NCI-H1436 treated with DMSO at 0.1 percent for 48 hours (cell line): Measurements from ENCODE around the gene MMEL1.
"Not testable (repeated sequence)": the region's sequence is repeated elsewhere in the genome, so short reads cannot be mapped to it uniquely, and the experiment has no call there.

Source experiments
- DNase-seq: peaks from one replicate; lab custom pipeline; 2025; lab: John Stamatoyannopoulos, UW

MMEL1 gene

DNA sequence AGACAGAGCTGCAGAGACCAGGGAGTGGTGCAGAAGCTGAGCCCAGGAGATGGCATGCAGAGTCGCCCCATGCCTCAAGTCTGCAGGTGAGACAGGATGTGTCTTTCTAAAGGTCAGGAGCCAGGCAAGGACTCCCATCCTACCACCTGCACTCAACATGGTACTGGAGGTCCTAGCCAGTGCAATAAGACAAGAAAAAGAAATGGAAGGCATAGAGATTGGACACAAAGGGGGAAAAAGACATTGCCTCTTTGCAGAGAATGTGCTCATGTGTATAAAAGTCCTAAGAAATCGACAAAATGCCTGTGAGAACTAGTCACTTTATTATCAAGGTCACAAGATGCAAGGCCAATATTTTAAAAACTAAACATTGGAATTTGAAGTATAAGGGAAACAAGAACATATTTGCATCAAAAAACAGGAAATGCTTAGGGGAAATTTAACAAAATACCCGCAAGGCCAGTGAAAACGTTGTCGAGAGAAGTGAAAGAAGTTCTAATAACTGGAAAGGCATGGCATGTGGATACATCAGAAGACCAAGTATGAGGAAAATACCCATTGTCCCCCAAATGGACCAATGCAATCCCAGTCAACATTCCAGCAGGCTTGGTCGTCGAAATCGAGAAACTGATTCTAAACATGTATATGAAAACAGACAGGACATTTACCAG lies 59.4 kb downstream of the MMEL1 start:
- DNase-seq, result no peak

DNA sequence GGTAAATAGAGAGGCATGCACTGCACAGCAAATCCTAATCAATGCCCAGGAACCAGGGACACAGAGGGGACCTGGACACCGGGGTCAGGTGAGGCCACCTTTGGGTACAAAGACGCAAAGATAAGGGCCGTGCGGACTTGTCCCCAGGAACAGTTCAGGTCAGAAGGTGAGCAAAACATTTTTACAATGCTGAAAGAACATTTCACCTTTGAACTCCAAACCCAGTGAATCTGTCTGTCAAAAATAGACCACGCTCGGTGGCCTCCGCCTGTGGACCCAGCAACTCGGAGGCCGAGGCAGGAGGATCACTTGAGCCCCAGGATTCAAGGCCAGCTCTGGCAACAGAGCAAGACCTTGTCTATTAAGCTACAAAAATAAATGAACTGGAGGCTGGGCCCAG lies 61.5 kb downstream of the MMEL1 start:
- DNase-seq, result no peak

DNA sequence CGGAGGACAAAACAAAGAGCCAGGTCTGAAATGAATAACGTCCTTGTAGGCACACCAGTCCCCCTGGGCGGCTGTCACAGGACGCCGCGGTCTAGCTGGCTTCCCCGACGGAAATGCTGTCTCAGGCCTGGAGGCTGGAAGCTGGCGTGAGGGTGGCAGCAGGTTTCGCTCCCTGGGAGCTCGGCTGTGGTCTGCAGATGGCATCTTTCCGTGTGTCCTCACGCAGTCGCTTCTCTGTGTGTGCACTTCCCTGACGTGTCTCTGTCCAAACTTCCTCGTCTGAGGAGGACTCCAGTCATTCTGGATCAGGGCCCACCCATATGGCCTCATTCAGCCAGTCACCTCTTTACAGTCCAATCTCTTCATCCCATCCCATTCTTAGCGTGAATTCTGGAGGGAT lies 62.5 kb downstream of the MMEL1 start:
- no peak for DNase-seq

DNA sequence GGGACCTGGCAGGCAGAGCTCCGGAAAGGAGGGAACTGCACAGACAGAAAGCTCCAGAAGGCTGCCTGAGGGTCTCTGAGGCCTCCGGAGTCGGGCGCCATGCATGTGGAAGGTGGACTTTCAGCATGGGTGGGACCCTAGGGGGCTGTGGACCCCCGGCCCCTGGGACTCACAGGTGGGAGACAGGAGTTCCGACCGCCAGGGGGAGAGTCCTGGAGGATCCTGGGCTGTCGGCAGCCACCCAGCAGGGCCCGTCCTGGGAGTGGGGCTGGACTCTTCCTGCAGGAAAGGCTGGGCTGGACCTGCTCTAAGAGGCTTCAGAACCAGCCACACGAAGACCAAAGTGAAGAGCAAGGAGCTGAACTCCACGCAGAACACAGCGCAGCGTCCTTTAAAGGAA lies 63.1 kb downstream of the MMEL1 start:
- not testable (repeated sequence) for DNase-seq

DNA sequence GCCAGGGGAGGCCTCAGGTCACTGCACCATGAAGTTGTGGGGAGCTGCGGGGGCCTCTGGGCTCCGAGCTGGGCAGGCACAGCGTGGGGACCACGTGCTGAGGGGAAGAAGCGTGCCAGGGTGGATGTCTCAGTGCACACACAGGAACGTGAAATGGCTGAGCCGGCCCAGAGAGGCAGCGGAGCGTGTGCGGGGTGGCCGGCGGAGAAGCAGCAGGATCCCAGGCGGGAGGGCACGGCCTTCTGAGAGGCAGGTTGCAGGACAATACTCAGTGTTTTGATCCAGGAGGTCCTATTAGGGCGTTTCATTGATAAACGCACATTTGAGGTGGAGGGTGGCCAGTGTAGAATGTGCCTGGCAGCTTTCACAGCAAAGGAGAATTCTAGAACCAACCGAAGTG lies 63.8 kb downstream of the MMEL1 start:
- no peak for DNase-seq

DNA sequence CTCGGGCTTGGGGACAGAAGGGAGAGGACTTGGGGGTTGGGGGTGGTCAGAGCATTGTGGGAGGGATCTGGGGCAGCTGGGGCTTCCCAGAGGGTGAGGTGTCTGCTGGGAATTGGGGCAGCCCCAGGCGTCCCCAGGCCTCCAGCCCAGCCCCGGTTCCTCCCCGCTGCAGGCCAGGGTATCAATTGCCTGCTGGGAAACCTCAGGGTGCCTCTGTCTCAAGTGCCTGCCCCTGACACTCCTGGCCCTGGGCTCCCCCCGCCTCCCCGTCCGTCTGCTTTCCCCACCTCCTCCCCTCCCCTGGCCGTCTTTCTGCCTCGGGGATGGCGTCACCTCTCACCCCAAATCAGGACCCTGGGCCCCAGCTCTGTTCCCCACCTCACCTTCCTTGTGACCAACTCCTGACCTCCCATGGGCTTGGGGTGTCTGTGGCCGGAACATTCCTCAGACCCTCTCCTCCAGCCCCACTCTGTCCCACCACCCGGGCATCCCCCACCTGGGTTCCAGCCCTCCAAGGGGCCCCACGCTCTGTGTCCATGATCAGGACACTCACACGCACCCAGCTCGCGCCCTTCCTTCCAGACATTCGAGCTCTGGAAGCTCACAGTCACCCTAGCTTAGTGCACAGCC lies 64.5 kb downstream of the MMEL1 start:
- not testable (repeated sequence) for DNase-seq

DNA sequence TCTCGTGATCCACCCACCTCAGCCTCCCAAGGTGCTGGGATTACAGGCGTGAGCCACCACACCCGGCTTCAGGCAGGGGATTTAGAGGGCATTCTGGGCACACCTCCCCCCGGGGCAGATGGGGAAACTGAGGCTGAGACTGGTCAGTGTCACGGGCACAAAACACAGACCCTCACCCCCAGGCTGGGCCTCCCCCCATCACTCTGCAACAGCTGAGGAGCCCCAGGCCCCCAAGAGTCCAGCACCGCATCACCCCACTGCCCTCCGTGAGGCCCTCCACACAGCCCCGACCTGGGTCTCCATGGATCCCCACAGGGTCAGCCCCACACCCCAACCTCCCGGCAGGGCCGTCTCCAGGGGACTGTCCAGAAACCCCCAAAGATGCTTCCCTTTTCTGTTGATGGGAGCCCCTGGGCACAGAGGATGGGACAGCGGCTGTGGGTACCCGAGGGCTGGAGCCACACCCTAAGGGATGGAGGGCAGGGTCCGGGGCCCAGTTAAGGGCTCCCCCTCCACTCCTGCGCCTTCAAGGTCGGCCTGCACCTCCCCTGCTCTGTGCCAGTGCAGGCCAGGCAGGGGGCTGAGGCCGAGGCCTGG lies 65.6 kb downstream of the MMEL1 start:
- no peak for DNase-seq

DNA sequence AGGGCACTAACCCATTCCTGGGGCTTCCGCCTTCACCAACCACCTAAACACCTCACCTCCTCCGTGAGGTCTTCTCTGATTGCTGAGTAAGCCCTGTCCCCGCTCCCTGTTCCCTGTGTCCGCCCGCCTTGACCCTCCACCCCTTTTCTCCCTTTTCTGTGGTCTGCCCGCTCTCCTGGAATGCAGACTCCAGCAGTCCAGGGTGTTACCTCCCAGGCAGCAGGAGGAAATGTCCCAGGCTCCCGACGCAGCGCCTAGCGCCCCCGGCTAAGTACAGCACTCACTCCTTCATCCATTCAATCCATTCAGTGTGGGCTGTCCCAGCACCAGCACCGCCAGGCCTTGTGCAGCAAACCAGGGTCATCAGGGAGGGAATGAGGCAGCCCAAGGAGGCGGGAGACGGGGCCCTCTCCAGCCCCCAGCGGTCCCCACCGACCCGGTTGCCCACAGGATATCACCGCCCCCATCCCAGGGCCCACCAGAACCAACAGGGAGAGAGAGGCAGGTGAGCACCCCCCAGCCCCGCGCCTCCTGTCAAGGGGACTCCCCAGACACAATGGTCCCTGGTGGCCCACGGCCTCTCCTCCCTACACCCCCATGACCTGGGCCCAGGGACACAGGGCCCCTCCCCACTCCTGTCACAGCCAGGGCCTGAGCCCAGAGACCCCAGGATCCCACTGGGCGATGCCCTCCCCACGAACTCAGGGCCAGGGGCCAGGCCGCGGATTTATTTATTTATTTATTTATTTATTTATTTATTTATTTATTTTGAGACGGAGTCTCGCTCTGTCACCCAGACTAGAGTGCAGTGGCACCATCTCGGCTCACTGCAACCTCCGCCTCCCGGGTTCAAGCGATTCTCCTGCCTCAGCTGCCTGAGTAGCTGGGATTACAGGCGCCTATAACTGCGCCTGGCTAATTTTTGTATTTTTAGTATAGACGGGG lies 66.4 kb downstream of the MMEL1 start:
- DNase-seq, result no peak

DNA sequence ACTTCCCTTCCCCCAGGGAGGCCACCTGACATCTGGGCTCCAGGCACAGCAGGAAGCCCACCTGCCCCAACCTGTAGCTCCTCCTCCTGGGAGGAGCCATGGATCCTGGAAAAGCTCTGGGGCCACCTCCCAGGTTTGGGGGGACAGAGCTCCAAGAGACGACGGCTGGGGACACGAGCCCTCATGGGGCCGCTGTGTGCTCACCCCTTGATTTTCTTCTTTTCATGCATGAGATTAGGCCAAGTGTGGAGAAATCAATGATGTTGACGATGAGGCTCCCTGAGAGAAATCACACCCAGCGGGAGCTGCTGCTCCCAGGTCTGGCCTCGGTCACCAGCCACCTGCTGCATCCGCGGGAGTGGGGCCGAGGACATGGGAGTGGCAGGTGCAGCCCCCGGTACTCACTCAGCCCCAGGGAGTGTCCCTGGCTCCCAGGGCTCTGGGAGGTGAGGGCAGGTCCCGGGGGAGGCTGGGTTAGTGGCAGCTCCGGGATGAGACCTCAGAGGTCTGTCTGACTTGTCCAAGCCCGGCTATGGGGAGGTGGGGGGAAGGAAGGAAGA lies 67.9 kb downstream of the MMEL1 start:
- DNase-seq, result no peak

DNA sequence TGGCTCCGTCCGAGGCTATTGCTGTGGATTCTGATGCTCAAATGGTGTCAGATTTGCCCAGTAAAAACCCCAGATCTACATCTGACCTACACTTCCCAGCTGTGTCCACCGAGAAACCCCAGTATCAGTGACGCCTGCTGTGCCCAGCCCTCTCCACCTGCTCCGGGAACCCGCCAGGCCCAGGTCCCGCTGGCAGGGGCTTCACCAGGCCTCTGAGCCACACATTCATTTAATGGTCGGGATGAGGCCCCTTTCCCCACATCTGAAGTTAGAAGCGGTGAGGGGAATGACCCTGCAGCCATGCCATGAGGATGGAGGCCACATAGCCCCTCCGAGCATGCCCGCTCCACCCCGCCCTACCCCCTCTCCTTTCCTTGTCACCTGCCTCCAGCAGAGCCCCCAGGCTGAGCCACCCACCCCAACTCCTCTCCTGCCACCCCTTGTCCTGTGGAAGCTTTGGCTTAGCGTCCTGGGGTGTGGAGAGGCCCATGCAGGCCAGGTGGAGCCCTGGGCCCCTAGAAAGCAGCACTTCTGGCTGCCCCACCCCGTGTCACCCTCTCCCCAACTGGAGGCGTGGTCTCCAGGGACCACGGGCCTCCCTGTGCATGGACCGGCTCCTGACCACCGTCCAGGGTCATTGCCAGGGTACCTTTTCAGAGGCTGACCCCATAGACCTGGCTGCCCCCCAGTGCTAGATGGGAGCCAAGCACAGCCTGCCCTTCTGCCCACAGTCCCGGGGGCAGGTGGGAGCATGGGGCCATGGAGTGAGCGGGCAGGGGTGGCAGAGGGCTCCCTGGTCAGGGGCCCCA lies 68.6 kb downstream of the MMEL1 start:
- DNase-seq, result no peak

DNA sequence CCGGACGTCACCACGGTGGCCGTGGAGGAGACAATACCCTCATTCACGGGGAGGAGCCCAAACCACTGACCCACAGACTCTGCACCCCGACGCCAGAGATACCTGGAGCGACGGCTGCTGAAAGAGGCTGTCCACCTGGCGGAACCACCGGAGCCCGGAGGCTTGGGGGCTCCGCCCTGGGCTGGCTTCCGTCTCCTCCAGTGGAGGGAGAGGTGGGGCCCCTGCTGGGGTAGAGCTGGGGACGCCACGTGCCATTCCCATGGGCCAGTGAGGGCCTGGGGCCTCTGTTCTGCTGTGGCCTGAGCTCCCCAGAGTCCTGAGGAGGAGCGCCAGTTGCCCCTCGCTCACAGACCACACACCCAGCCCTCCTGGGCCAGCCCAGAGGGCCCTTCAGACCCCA lies 69.6 kb downstream of the MMEL1 start:
- DNase-seq, result no peak

DNA sequence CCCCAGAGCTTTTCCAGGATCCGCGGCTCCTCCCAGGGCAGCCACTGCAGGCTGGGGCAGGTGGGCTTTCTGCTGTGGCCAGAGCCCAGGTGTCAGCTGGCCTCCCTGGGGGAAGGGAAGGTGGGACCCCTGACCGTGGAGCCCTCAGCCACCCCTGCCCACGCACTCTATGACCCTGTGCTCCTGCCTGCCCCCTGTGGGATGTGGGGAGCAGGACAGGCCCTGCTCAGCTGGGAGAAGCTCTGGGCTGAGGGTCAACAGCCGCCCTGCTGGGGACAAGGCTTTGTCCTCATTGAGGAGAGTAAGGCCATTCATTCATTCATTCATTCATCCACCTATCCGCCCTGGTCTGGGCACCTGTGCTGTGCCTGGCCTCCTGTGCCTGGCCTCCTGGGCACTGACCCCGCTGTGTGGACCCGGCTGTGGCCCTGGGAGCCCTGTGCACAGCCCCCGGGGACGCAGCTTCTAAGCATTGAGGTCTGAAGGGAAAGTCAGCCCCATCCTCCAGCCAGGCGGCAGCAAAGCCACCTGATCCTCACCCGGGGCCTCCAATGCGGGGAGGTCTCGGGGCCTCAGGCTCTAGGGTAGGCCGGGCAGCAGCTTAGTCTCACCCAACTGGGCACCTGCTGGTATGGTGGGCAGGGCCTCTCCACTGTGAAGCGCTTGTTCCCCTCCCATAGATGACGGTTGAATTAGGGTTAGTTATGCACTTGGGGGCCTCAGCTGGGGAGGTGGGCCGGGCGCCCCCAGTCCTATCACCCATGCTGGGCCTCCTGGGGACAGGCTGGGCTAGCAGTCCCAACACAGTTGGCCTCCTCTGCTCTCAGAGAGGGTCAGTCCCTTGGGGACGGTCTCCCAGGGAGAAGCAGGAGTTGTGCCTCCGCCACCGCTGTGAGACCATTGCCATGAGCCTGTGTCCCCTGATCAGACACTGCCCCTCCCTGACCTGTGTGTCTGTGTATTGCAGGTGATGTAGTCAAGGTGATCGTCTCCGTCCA lies 70.6 kb downstream of the MMEL1 start:
- DNase-seq, result no peak

DNA sequence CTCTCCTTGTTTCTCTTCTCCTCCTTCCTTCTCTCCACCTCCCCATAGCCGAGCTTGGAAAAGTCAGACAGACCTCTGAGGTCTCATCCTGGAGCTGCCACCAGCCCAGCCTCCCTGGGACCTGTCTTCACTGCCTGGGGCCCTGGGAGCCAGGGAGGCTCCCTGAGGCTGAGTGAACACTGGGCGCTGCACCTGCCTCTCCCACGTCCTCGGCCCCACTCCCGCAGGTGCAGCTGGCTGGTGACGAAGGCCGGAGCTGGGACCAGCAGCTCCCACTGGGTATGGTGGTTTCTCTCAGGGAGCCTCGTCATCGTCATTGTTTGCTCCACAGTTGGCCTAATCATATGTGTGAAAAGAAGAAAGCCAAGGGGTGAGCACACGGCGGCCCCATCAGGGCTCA lies 71.4 kb downstream of the MMEL1 start:
- DNase-seq, result no peak

DNA sequence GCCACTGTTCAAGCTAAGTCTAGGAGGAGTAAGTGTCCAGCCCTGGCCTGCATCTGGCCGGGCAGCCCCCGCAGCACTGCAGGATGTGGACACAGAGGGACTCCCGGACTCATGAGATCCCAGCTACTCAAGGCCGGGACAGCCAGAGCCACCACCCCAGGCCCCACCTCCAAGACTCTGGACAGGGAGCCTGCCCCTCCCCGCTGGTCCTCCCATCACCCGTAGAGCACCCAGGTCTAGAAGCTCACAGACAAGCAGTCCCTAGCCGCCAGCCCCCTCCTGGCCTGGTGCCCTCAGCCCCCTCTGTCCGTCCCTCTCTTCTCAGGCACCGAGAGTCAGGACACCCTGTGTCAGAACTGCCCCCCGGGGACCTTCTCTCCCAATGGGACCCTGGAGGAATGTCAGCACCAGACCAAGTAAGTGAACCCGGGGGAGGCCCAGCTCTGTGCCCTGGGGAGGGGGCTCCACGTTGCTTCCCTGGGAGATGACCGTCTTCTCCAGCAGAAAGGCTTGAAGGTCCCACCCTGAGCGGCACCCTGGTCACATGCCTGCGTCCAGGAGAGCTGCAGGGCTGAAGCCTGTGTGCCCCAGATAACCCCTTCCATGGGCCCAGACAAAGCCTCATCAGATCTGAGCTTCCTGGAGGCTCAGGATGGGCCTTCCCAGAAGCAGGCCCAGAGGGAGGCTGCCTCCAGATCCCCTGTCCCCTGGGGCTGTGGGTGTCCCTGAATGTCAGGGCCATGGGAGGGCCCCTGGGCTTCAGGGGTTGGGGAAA lies 72.3 kb downstream of the MMEL1 start:
- no peak for DNase-seq

DNA sequence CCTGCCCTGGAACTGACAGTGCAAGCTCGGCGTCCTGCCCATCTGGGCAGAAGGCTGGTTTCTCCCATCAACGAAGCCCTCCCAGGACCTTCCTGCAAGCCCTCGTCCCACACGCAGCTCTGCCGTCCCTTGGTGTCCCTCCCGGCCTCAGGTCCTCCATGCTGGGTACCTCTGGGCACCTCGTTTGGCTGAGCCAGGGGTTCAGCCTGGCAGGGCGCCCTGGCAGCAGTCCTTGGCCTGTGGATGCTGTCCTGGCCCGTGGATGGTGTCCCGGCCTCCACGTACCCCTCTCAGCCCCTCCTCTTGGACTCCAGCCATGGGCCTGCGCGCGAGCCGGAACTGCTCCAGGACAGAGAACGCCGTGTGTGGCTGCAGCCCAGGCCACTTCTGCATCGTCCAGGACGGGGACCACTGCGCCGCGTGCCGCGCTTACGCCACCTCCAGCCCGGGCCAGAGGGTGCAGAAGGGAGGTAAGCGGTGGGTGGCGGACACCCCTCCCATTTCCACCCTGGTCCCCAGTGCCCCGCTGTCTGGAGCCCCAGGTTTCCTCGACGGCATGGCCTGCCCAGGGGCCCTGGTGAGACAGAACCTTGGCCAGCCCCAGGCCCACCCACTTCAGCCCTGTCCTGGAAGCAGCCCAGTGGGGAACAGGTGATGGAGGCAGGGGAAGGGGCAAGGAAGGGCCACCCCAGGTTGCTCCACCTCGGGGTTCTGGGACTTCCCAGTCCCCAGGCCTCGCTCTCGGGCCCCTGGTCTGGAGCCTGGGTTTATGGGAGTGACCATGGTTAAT lies 73.1 kb downstream of the MMEL1 start:
- no peak for DNase-seq

DNA sequence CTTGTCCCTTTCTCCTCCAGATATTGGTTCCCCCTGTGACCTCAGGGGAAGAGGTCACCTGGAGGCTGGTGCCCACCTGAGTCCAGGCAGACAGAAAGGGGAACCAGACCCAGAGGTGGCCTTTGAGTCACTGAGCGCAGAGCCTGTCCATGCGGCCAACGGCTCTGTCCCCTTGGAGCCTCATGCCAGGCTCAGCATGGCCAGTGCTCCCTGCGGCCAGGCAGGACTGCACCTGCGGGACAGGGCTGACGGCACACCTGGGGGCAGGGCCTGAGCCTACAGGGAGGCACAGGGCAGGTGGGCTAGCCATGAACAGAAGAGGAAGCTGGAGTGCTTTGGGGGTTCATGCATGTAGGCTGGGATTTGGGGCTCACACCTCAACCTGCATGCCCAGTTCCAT lies 74.0 kb downstream of the MMEL1 start:
- no peak for DNase-seq

DNA sequence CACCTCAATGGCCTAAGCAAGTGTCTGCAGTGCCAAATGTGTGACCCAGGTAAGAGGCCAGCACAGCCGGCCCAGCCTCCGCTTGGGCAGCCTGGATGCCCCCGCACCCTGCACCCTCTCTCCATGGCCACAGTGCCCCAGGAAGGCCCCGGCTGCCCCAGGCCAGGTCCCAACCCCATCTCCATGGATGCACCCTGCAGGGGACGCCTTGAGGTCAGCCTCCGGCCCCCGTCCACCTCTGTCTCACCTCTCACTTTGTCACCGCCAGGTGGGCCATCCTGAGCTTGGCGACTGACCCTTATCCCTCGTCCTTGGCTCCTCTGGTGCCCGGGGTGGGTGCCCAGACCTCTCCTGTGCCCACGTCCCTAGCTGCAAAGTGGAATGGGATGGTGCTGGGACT lies 74.4 kb downstream of the MMEL1 start:
- DNase-seq, result no peak
